NCI-H2171 (cell line): ENCODE results near the gene SPATA33.
"Not testable (repeated sequence)": the region's sequence is repeated elsewhere in the genome, so short reads cannot be mapped to it uniquely, and the experiment has no call there.

Experiments used
- DNase-seq: peaks from one replicate; lab custom pipeline; 2025; lab: John Stamatoyannopoulos, UW

The SPATA33 gene

DNA sequence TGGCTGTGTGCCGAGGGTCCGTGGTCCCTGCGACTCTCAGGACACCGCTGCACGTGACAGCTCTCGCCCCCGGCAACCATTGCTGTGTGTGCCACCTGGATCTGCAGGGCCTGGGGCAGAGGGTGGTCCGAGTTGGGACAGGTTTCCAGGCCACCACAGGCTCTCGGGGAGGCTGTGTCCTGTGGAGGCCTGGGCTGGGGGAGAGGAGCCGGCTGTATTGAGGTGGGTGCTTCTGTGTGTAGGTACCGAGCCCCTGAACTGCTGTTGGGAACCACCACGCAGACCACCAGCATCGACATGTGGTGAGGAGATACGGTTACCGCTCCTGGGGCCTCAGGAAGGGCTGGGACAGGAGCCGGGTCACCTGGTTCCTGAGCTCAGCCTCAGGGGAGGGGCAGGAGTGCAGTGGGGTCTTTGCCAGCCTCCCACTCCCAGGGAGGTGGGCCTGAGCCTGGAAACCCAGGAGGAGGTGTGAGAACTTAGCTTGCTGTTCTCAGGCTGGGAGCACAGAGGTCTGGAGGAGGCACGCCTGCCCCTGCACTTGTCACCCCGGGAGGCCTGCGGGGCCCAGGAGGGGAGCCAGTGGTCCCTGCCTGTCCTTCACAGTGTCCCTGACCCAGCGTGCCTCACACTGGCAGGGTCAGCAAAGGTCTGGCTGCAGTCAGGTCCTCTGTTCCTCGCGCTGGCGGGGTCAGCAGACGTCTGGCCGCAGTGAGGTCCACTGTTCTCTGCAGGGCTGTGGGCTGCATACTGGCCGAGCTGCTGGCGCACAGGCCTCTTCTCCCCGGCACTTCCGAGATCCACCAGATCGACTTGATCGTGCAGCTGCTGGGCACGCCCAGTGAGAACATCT lies 36.5 kb downstream of the SPATA33 start:
- DNase-seq: no peak

DNA sequence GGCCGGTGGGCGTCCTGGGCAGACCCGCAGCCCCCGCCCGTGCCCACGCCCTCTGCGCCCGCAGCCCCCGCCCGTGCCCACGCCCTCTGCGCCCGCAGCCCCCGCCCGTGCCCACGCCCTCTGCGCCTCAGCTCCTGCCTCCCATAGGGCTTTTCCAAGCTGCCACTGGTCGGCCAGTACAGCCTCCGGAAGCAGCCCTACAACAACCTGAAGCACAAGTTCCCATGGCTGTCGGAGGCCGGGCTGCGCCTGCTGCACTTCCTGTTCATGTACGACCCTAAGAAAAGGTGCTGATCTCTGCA lies 37.1 kb downstream of the SPATA33 start:
- DNase-seq: not testable (repeated sequence)

GRCh38 chr16:89695086-89695874 lies 37.6 kb downstream of the SPATA33 start:
- no peak for DNase-seq

DNA sequence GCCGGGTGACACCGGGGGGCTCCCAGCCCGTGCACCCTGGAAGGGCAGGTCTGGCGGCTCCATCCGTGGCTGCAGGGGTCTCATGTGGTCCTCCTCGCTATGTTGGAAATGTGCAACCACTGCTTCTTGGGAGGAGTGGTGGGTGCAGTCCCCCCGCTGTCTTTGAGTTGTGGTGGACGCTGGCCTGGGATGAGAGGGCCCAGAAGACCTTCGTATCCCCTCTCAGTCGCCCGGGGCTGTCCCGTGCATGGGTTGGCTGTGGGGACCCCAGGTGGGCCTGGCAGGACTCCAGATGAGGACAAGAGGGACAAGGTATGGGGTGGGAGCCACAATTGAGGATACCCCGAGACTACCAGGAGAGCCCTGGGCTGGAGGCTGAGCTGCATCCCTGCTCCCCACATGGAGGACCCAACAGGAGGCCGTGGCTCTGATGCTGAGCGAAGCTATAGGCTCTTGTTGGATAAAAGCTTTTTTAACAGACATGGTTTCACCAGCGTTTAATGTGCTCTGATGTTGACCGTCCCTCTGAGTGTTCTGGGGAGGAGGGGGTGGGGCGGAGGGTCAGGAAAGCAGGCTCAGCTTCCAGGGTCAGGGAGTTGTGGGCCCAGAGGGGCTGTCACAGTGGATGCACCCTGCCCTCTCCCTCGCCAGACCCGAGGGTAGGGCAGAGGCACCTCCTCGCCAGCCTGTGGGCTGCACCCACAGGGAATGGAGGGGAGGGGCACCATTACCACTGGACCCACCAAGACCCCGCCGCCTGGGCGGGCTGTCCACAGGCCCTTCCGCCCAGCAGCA lies 38.4 kb downstream of the SPATA33 start:
- no peak for DNase-seq

DNA sequence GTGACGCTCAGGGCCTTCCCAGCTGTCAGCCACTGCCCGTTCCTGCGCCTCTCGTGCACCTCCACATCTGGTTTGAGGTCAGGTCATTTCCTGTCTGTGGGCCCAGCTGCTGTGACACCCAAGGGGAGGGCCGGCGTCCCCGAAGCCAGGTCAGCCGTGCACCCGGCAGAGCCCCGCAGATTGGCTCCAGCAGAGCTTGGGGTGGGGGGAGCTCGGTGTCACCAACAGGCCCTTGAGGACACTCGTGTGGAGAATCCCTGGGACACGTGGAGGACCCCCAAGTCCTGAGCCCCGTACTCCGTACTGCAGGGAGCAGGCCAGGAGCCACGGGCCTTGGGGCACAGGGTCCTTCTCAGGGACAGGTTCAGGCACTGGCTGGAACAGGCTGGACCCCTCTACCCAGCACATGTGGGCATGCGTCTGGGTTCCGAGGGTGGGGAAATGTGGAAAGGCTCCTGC lies 39.1 kb downstream of the SPATA33 start:
- DNase-seq: no peak

GRCh38 chr16:89697161-89697615 lies 39.6 kb downstream of the SPATA33 start:
- DNase-seq: no peak

DNA sequence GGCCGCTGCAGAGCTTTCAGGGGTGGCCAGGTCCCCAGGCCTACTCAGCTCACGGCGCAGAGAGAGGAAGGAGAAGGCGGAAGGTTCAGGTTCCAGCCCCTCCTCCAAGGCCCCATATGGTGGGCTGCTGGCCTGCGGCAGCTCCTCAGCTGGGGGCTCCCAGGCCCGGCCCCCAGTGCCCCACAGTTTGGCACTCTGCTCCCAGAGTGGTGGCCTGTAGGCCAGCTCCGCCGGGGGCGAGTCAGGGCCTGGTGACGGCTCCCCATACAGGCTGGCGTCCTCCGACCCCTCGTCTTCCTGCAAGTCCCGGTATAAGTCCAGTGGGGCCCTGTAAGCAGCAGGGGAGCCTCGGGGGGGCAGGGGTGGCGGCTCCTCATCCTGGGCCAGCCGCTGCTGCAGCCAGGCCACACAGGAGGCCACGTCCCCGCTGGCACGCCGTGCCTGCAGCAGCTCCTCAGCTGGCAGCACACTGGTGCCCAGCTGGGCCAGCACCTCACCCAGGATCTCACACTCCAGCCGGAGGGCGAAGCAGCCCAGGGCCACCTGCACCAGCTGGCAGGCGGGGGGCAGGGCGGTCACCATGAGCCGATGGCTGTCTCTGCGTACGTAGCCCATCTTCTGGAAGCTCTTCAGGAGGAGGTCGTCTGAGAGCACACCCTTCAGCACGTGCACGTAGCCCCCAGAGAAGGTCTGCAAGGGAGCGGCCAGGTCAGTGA lies 40.1 kb downstream of the SPATA33 start:
- no peak for DNase-seq

DNA sequence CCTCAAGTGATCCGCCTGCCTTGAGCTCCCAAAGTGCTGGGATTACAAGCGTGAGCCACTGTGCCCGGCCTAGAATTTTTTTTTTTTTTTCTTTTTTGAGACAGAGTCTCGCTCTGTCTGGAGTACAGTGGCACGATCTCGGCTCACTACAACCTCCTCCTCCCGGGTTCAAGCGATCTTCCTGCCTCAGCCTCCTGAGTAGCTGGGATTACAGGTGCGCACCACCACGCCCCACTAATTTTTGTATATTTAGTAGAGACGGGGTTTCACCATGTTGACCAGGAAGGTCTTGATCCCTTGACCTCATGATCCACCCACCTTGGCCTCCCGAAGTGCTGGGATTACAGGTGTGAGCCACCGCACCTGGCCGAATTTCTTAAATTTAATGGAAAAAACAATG lies 41.1 kb downstream of the SPATA33 start:
- DNase-seq: not testable (repeated sequence)

DNA sequence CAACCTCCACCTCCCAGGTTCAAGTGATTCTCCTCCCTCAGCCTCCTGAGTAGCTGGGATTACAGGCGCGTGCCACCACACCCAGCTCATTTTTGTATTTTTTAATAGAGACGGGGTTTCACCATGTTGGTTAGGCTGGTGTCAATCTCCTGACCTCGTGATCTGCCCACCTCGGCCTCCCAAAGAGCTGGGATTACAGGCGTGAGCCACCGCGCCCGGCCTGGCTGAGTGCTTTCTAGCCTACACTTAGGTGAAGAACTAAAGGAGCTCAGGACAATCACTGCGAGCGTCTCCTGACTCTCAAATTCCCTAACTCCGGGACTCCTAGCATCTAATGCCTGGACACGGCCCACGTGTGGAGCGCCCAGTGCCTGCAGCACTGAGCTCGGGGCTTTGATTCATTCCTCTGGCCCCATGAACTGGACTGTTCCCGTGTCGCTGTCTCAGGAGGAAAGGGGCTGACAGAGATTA lies 42.0 kb downstream of the SPATA33 start:
- DNase-seq: not testable (repeated sequence)

- DNase-seq: peak; percentile 99
Measured at GRCh38 chr16:89700100-89700648, 42.5 kb downstream of the SPATA33 start.

DNA sequence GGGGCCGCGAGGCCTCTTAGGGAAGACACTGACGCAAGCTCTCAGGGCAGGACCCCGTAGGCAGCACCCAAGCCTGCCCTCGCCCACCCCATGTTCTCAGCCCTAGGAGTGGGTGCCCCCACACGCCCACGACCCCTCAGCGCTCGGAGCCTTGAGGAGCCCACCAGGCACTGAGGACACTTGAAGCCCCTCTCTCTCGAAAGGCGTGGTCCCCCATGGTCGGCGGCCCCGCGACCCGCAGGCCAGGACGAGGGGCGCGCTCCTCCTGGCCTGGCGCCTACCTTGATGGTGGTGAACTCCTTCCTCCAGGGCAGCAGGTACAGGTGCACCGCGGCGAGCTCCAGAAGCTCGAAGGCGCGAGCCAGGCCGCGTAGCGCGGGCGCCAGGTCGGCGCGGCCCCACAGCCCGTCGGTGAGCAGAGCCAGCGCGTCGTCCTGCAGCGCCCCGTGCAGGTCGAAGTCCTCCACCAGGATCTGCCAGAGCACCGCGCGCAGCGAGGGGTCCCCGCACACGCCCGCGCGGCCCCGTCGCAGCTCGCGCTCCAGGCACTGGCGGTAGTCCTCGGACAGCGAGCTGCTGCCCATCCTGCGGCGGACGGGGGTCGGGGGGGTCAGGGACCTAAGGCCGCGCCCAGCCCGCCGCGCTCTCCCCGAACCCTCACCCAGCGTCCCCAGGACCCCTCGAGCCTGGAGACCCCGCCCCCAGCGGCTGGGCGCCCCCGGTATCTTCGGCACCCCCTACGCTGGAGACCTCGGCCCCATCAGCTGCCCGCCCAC lies 43.2 kb downstream of the SPATA33 start:
- DNase-seq: peak; percentile 45

GRCh38 chr16:89701425-89702406 lies 44.1 kb downstream of the SPATA33 start, which contains the start of gene SPATA2L:
Gene SPATA2L (minus strand): TSS chr16:89701705. CDS start chr16:89701232, 473 bp downstream.
- peak; percentile 98 for DNase-seq

DNA sequence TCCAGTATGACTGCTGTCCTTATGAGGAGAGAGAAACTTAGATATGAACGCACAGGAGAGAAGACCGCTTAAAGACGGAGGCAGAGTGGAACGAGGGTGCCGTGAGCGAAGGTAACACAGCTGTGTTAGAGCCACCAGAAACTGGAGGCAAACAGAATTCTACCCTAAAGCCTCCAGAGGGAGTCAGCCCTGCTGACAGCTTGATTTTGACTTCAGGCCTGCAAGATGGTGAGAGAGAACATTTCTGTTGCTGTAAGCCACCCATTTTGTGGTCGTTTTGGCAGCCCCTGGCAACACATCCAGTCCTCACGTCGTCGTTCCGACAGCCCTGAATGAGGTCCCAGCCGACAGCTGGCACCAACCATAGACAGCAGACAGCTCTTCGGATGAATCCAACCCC lies 46.6 kb downstream of the SPATA33 start:
- DNase-seq: no peak

DNA sequence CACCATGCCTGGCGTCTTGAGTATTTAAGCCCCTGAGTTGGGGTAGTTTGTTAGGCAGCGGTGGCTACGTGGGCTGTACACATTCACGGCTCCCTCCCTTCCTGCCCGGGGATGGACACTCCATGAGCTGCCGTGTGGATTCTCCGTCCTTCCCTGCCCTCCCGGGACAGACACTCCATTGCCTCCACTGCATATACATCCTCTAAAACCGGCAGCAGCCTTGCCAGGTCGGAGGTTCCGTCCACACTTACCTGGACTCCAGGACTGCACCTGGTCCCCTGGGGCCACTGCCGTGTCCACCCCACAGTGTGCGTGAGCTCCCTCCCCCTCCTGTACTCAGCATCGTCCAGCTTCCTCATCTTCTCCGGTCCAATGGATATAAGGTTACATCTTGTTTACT lies 47.4 kb downstream of the SPATA33 start:
- DNase-seq: no peak

- DNase-seq: no peak
Measured at GRCh38 chr16:89706518-89707260, 49.1 kb downstream of the SPATA33 start.

DNA sequence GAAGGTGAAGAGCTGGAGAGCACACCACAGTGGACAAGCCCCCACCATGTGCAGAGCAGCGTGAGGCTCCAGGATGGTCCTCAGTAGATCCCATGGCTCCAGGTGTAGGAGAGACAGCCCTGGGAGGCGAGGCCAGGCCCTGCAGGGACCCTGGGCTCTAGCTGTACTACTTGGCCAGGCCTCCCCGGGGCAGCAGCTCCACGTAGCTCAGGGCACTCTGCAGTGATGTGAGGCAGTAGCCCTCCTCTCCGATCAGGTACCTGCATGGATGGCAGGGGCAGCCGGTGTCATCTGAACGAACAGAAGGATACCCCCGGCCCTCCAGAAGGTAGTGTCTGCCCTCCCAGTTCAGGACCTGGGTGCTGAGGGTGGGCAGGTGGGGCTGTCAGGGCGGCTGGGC lies 50.1 kb downstream of the SPATA33 start:
- DNase-seq: no peak

DNA sequence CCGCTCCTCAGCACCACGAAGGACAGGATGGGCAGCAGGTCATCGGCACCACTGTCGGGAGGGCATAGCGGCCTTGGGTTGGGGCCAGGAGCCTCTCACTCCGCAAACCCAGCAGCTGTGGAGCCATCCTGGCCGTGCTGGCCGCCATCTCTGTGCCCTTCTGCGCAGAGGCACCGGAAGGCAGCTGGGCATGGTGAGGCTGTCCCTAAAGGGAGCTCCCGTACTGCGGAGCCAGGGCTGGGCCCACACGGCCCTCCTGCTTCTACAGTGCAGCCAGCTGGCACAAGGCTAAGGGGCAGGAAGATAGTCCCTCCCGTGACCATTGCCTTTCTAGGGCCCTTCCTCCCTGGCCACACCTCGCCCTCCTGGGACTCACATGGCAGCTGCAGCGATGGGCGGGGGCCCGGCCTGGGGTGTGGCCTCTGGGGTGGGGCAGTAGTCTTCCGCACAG lies 50.9 kb downstream of the SPATA33 start:
- no peak for DNase-seq

GRCh38 chr16:89709166-89709565 lies 51.5 kb downstream of the SPATA33 start:
- DNase-seq: no peak
